ENCODE results near the gene SMARCAL1. TPM values are rescaled to one million over a fixed set of nuclear protein-coding genes. Genes with fewer than 3 reads are reported as not detected.
A peak's percentile ranks its signal among the peaks of the same experiment; 100 is the strongest.
"Not testable (repeated sequence)": the region's sequence is repeated elsewhere in the genome, so short reads cannot be mapped to it uniquely, and the experiment has no call there.

Gene SMARCAL1
- total RNA-seq = 36.4 and 52.9 TPM in 2 replicates

DNA sequence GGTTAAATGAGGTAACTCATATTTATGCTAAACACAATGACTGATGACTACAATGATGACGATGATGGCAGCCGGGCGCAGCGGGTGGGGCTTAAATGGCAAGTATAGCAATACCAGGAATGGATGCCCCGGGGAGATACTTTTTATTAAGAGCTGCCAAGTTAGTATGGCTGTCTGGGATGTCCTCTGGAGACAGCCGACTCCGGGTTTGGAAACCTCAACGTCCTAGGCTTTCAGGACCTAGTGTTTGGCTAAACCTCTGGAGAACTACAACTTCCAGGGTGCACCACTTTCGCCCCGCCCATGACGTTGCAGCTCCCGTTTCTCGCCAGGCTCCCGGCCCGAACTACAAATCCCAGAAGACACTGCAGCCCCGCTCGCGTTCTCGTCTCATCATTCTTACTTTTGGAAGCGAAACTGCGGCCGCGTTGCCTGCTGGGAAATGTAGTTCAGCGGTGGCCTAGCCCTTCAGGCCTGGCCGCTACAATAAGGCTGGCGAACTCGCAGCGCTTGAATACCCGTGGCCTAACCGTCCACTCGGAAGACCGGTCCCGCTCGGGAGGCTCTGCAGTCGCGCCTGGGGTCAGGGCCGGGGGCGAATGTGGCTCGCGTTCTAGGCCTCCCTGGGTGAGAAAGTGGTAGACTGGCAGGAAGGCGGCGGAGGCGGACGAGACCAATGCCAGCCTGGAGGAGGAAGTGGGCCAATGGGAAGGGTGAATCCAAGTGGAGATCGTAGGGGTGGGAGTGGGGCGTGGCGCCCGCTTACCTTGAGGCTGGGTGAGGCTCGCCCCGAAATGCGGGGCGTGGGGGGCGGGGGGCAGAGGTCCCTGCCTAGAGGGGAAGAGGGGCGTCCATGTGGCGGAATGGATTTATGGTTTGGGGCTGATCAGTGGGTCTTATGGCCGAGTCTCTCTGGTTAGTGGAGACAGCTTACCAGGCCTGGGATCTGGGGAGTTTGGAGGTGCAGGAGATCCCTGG, at the start of gene SMARCAL1:
TSS of gene SMARCAL1 (plus strand) at position 463 of the 978 bp plus-strand sequence. CDS start 2,221 bp downstream, outside the sequence.
- DNase-seq (ENCODE audit: extremely low read depth, low read depth, low spot score) = peak; percentile 87

- DNase-seq (ENCODE audit: extremely low read depth, low read depth, low spot score) = no peak
These were observed 49.6 kb upstream of the SMARCAL1 start for GRCh38 chr2:216362730-216363129.

DNA sequence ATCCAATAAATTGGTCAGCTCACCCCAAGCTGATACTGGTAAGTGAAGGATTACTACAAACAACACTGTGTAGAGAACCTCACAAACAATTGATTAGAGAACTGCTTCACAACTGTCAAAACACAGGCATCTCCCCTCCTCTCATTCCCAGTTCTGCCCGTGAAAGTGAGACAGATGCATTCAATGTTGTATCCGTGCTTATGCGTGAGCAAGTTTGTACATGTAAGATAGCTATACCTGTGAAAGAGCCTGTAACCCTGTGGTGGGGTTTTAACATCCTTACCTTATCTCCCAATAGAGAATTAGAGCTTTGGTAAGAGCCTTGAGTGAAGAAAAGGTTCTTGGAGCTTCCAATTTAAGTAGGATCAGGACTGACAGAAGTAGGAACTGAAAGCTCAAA, 49.1 kb upstream of the SMARCAL1 start:
- no peak for DNase-seq (ENCODE audit: extremely low read depth, low read depth, low spot score)

DNA sequence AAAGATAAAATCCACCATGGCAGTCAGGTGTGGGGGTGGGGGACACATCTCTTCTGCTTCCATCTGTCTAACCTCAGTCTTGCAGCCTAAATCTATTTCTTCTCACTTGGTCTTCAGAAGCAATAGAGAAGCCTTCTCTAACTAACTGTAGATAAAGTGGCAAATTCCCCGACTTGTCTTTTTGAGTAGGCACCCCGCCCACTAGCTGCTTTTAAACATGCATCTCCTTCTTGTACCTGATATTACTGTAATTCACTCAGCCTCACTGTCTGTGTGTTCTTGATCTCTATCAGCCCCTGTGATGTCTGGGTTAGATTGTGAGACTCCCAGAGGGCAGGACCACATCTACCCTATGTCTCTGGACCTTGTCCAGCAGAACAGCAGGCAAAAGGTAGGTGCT, 46.8 kb upstream of the SMARCAL1 start:
- DNase-seq (ENCODE audit: extremely low read depth, low read depth, low spot score) = no peak

DNA sequence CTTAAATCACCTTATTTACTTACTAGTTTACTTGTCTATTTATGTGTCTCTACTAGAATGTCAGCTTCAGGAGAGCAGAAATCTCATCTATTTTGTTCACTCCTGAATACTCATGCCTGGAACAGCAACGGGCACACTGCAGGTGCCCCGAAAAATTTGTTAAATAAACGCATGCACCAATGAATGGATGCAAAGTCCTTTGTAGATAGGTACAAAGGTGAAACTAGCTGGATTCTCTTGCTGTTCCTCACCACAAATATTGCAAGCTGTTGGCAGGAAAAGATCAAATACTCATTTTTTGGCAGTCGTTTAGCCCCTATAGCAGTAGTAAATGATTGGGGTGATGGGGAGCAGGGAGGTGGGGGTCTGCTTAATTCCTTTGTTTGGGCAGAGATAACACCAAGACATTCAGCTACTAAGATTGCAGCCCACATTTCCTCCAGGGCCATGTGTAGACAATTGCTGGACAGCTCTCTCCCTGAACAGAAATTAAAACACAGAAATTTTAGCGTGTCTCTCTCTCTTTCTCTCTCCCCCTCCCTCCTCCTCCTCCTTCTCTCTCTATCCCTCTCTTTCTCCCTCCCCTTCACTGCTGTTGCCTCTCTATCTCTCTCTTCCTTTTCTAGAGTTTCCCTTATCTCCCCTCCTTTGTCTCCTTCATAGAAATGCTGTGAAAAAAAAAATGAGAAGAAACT, 45.4 kb upstream of the SMARCAL1 start:
- DNase-seq (ENCODE audit: extremely low read depth, low read depth, low spot score) = no peak

- DNase-seq (ENCODE audit: extremely low read depth, low read depth, low spot score) = no peak
These were observed 42.5 kb upstream of the SMARCAL1 start for GRCh38 chr2:216369821-216370220.

DNA sequence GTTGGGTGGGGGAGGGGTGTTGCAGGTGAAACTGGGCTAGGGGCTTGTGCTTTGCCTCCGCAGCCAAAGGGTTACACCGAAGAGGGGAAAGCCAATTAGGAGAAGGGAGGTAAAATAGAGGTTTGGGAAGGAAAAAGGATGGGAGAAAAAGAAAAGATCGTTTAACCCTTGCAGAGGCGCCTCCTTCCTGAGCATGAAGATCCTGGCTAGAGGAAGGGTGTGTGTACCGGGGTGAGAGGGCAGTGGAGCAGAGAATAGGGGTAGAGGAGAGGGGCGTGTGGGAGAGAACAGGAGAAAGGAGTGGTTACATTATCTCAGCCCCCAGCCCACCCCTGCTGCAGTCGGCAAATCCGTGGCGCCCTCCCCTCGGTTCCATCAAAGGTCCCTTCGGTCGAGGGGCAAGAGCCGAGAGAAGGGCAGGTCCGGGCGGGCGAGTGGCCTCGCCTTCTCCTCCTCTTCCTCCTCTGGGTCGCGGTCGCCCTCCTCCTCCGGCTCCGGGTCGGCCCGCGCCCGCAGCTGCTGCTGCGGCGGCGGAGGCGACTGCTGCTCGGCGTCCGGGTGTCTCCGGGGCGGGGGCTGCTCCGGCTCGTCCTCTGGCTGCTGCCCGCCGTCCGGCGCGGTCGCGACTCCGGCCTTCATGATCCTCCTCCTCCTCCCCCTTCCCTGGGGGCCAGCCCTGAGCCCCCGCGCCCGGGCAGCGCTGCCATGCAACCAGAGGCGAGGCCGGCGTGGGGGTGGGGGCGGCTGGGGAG, 41.1 kb upstream of the SMARCAL1 start:
- no peak for DNase-seq (ENCODE audit: extremely low read depth, low read depth, low spot score)

- no peak for DNase-seq (ENCODE audit: extremely low read depth, low read depth, low spot score)
These were observed 40.3 kb upstream of the SMARCAL1 start, which contains the start of gene MARCHF4 for GRCh38 chr2:216371721-216372702. MARCHF4 (minus strand) TSS chr2:216372483; CDS start chr2:216370260, 2,223 bp downstream.

DNA sequence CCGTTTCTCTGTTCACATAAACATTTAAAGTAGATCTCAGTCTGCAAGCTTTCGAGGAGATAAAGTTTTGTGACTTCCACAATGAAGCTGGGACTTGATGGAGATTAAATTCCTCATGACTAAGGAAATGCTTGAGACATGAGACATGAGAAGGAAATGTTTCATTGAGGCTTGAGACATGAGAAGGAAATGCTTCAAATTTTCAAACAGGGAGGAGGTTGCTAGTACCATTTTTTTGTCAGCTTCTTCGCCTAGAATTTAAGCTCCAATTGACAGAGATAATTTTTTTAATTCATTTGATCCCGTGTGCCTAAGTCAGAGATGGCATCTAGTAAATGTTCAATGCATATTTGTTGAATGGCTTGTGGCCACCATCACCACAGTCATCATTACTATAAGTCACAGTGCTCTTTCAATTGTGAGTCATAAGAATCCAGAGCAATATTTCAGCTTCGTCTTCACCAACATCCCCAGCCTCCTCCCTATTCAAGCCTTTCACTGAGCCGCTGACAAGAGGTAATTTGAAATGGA, 39.5 kb upstream of the SMARCAL1 start:
- DNase-seq (ENCODE audit: extremely low read depth, low read depth, low spot score) = peak; percentile 75

- no peak for DNase-seq (ENCODE audit: extremely low read depth, low read depth, low spot score)
These were observed 38.4 kb upstream of the SMARCAL1 start for GRCh38 chr2:216373896-216374295.

GRCh38 chr2:216375286-216375685, 37.0 kb upstream of the SMARCAL1 start:
- no peak for DNase-seq (ENCODE audit: extremely low read depth, low read depth, low spot score)

DNA sequence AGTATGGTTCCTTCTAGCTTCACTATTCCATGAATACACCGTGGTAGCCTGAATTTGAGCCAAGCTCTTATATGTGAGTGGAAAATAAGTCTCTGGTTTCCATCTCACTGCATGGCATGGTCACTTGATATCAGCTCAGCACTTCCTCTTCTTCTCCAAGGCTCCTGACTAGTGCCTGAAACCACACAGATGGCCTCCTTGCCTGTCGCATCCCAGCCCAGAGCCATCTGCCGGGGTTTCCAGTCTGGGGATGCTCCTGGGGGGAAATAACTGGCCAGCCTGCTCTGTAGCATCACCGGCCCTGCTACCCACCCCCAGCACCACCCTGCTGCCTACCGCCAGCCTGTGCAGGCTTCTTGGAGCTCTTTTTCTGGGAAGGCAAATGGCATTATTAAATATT, 32.3 kb upstream of the SMARCAL1 start:
- DNase-seq (ENCODE audit: extremely low read depth, low read depth, low spot score) = no peak

GRCh38 chr2:216384409-216384808, 27.9 kb upstream of the SMARCAL1 start:
- DNase-seq (ENCODE audit: extremely low read depth, low read depth, low spot score) = not testable (repeated sequence)

DNA sequence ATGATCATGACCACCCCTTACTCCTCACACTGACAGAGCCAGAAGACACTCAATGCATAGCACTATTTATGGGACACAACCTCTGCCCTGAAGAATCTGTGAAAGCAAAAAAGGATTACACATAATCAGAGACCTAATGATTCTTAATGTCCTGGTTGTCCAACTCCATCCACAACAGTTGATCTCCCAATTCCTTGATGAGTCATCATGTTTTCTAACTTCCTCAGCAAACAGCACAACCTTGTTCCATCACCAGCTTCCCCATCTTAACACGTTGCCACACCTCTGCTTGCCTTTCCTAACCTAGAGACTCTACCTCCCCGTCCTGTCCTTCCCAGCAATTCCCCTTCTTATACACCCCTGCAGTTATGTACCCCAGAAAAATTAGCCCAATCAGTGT, 26.8 kb upstream of the SMARCAL1 start:
- DNase-seq (ENCODE audit: extremely low read depth, low read depth, low spot score) = no peak

DNA sequence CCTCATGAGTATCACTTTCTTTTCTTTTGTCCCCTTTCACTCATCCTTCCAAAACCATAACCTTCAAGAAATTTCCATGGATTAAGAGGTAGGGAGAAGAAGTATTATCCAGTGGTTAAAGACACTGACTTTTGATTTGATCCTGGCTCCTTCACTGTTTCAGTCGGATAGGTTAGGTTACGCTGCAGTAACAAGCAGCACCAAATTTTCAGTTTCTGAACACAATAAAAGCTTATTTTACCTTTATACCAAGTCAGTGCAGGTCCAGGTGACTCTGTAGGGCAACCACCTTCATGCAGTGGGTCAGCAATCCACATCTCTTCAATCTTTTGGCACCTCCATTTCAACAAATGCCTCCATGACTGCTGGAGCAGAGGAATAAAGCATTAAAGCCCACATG, 25.0 kb upstream of the SMARCAL1 start:
- no peak for DNase-seq (ENCODE audit: extremely low read depth, low read depth, low spot score)

- no peak for DNase-seq (ENCODE audit: extremely low read depth, low read depth, low spot score)
These were observed 24.0 kb upstream of the SMARCAL1 start for GRCh38 chr2:216388046-216388884.

DNA sequence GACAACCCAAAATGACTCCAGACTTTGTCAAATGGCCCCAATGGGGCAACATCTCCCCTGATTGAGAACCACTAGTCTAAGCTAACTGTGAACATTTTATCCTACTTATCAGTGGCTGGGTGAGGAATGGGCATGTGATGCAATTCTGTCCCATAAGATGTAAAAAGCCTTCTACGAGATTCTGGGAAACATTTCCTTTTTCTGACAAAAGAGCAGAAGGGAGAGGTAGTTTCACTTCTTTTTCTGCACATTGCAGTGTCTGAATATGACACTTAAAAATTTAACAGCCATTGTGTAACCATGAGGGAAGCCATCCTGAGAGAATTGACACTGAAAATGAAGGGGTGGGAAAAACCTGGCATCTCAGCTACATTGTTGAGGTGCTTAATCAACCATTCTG, 22.7 kb upstream of the SMARCAL1 start:
- no peak for DNase-seq (ENCODE audit: extremely low read depth, low read depth, low spot score)

DNA sequence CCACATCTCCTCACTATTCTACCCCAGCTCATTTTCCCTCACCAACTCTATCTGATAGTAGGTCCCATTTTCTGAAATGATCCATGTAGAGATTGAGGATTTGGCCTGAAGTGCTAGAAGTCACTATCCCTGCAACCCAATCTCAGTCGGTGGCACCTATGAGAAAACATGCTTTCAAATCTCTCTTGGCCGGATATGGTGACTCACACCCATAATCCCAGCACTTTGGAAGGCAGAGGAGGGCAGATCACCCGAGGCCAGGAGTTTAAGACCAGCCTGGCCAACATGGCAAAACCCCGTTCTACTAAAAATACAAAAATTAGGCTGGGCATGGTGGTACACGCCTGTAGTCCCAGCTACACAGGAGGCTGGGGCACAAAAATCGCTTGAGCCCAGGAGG, 20.9 kb upstream of the SMARCAL1 start:
- DNase-seq (ENCODE audit: extremely low read depth, low read depth, low spot score) = no peak

Measured in glomerular endothelial cell (primary cell).